SU-DHL-6 (cell line): Measurements from ENCODE around the gene VPS13D.

Experiments used
- H2AFZ ChIP-seq: fragments of 200-600 bp; sonication (generic); 2 replicates; pipeline ENCODE4 v1.6.1; 2014; ENCODE audit warnings: low read depth, mild to moderate bottlenecking, moderate library complexity, mixed read lengths, antibody characterized with exemption, low read length; ENCODE audit not compliant: severe bottlenecking
- H3F3A ChIP-seq: fragments of 200-600 bp; shearing (Covaris generic); 2 replicates; pipeline ENCODE4 v1.6.0; 2016; ENCODE audit warnings: antibody characterized with exemption, mild to moderate bottlenecking; ENCODE audit not compliant: insufficient read depth
- H3K27ac ChIP-seq: fragments of 200-600 bp; sonication (generic); 2 replicates; pipeline ENCODE4 v1.5.1; 2016; ENCODE audit warnings: low read depth, mild to moderate bottlenecking, low read length, moderate library complexity, mixed read lengths
- H3K27me3 ChIP-seq: fragments of 200-600 bp; sonication (generic), shearing (Covaris generic); 2 replicates; pipeline ENCODE4 v1.6.0; 2014; ENCODE audit warnings: mild to moderate bottlenecking, low read length
- H3K36me3 ChIP-seq: fragments of 200-600 bp; sonication (generic); 2 replicates; pipeline ENCODE4 v1.6.1; 2014; ENCODE audit warnings: mild to moderate bottlenecking, low read length, mixed read lengths
- H3K4me2 ChIP-seq: fragments of 300-600, 200-600 bp; shearing (Covaris generic), sonication (generic); 2 replicates; pipeline ENCODE4 v1.6.0; 2014; ENCODE audit warnings: low read length, low read depth, mild to moderate bottlenecking; ENCODE audit not compliant: poor library complexity, severe bottlenecking
- H3K4me3 ChIP-seq: fragments of 200-600 bp; sonication (generic); 2 replicates; pipeline ENCODE4 v1.5.1; 2014; ENCODE audit warnings: antibody characterized with exemption, low read length, mild to moderate bottlenecking, mixed read lengths; ENCODE audit not compliant: insufficient read depth, poor library complexity, severe bottlenecking
- H3K79me2 ChIP-seq: fragments of 200-600 bp; sonication (generic); 2 replicates; pipeline ENCODE4 v1.6.1; 2014; ENCODE audit warnings: mild to moderate bottlenecking, low read length, moderate library complexity; ENCODE audit not compliant: insufficient read depth
- H3K9ac ChIP-seq: fragments of 200-600 bp; sonication (generic); 2 replicates; pipeline ENCODE4 v1.7.0; 2014; ENCODE audit warnings: mild to moderate bottlenecking, low read length
- H3K9me2 ChIP-seq: fragments of 200-600 bp; sonication (generic); replicated peaks from 2 replicates; pipeline ENCODE4 v1.6.1; 2014; ENCODE audit warnings: low read length; ENCODE audit not compliant: insufficient read depth
- H3K9me3 ChIP-seq: fragments of 200-600 bp; sonication (generic); 2 replicates; pipeline ENCODE4 v1.6.1; 2014; ENCODE audit warnings: low read length, mixed read lengths; ENCODE audit not compliant: insufficient read depth
- H4K20me1 ChIP-seq: fragments of 200-600 bp; sonication (generic); 2 replicates; pipeline ENCODE4 v1.6.1; 2014; ENCODE audit warnings: low read depth, mild to moderate bottlenecking, antibody characterized with exemption, low read length, moderate library complexity, mixed read lengths
- EZH2phosphoT487 ChIP-seq: fragments of 200-600 bp; sonication (generic), shearing (Covaris generic); conservative IDR thresholded peaks from 2 replicates; pipeline ENCODE4 v1.6.1; 2018; ENCODE audit warnings: mild to moderate bottlenecking, antibody characterized with exemption, low read length, moderate library complexity, mixed read lengths
- TF ChIP-seq, protein P1 (sequence below): fragments of 200-600 bp; sonication (generic); IDR thresholded peaks from one replicate; pipeline ENCODE4 v1.5.1; 2017; ENCODE audit warnings: antibody characterized with exemption, mild to moderate bottlenecking, low read length, moderate library complexity; ENCODE audit not compliant: insufficient read depth, poor library complexity, severe bottlenecking

VPS13D gene

DNA sequence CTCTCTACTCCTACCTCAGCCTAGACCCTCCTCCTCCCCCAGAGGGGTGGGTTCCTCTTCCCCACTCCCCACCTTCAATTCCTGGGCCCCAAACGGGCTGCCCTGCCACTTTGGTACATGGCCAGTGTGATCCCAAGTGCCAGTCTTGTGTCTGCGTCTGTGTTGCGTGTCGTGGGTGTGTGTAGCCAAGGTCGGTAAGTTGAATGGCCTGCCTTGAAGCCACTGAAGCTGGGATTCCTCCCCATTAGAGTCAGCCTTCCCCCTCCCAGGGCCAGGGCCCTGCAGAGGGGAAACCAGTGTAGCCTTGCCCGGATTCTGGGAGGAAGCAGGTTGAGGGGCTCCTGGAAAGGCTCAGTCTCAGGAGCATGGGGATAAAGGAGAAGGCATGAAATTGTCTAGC, 21.6 kb upstream of the VPS13D start:
- H3K4me2 ChIP-seq: no peak overlapping the region
- peaks cover 17% of the 10 kb centered on the region for H3F3A ChIP-seq
- H4K20me1 ChIP-seq: no peaks in the 10 kb centered on the region
- H3K79me2 ChIP-seq: no peaks in the 10 kb centered on the region
- H3K4me3 ChIP-seq: no peak overlapping the region
- no peak overlapping the region for H2AFZ ChIP-seq
- H3K36me3 ChIP-seq: no peaks in the 10 kb centered on the region
- H3K9ac ChIP-seq: no peak overlapping the region
- H3K9me3 ChIP-seq: no peaks in the 10 kb centered on the region
- no peaks in the 10 kb centered on the region for H3K9me2 ChIP-seq
- TF ChIP-seq, protein P1, sequence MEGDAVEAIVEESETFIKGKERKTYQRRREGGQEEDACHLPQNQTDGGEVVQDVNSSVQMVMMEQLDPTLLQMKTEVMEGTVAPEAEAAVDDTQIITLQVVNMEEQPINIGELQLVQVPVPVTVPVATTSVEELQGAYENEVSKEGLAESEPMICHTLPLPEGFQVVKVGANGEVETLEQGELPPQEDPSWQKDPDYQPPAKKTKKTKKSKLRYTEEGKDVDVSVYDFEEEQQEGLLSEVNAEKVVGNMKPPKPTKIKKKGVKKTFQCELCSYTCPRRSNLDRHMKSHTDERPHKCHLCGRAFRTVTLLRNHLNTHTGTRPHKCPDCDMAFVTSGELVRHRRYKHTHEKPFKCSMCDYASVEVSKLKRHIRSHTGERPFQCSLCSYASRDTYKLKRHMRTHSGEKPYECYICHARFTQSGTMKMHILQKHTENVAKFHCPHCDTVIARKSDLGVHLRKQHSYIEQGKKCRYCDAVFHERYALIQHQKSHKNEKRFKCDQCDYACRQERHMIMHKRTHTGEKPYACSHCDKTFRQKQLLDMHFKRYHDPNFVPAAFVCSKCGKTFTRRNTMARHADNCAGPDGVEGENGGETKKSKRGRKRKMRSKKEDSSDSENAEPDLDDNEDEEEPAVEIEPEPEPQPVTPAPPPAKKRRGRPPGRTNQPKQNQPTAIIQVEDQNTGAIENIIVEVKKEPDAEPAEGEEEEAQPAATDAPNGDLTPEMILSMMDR: no peak
- TF ChIP-seq EZH2phosphoT487: no peak
- H3K27ac ChIP-seq: no peak overlapping the region
- no peaks in the 10 kb centered on the region for H3K27me3 ChIP-seq

DNA sequence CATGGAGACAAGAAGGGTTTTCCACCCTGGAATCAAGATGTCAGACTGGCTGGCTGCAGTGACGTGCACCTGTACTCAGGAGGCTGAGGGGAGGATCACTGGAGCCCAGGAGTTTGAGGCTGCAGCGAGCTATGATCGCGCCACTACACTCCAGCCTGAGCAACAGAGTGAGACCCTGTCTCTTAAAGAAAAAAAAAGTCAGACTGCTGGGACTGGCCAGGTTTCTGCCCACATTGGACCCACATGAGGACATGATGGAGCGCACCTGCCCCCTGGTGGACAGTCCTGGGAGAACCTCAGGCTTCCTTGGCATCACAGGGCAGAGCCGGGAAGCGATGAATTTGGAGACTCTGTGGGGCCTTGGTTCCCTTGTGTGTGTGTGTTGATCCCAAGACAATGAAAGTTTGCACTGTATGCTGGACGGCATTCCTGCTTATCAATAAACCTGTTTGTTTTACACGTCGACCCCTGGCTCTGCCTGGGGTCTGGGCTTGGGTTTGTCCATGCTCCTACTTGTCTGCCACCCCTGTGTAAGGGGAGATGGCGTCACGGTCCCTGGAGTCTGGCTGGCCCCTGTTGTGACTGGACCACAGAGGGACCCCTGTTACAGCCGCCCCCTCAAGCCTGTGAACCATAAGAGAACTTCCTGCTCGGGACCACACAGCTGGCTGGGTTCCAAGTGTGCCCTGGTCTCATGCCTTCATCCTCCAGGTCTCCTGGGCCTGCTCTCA, 20.9 kb upstream of the VPS13D start:
- Histone ChIP-seq H3K27ac (peak overlapping the region; percentile 65), H3K79me2 (no peaks in the 10 kb centered on the region), H3K27me3 (no peaks in the 10 kb centered on the region), H3K9me2 (no peaks in the 10 kb centered on the region), H3F3A (peaks cover 17% of the 10 kb centered on the region), H3K9me3 (no peaks in the 10 kb centered on the region), H2AFZ (no peak overlapping the region), H3K4me3 (no peak overlapping the region), H3K36me3 (no peaks in the 10 kb centered on the region), H3K9ac (no peak overlapping the region), H3K4me2 (no peak overlapping the region), H4K20me1 (no peaks in the 10 kb centered on the region)
- TF ChIP-seq, protein P1: peak; percentile 77
- no peak for TF ChIP-seq EZH2phosphoT487

DNA sequence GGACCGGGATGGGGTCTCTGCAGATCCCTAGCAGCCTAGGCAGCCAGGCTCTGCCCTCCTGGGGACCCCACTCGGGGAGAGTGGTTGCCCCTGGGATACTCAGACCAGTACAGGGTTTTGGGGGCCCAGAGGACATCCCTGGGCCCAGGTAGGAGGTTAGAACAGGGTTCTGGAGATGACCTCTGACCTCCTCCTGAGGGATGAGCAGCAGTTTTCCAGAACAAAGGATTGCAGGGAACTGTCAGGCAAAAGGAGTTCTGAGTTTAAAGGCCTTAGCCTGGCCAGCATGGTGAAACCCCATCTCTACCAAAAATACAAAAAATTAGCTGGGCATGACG, 20.4 kb upstream of the VPS13D start:
- H3K79me2 ChIP-seq: no peaks in the 10 kb centered on the region
- H3K4me3 ChIP-seq: no peak overlapping the region
- no peaks in the 10 kb centered on the region for H3K27me3 ChIP-seq
- no peak overlapping the region for H3K4me2 ChIP-seq
- H4K20me1 ChIP-seq: no peaks in the 10 kb centered on the region
- H3K27ac ChIP-seq: peak overlapping the region; percentile 65
- TF ChIP-seq, protein P1: no peak
- TF ChIP-seq EZH2phosphoT487: no peak
- H3K9me2 ChIP-seq: no peaks in the 10 kb centered on the region
- H3F3A ChIP-seq: peaks cover 17% of the 10 kb centered on the region
- H3K9me3 ChIP-seq: no peaks in the 10 kb centered on the region
- no peak overlapping the region for H3K9ac ChIP-seq
- H2AFZ ChIP-seq: no peak overlapping the region
- no peaks in the 10 kb centered on the region for H3K36me3 ChIP-seq
